HG02610 (cell line): ENCODE measurements around the gene TUBB.
A peak's percentile ranks its signal among the peaks of the same experiment; 100 is the strongest.
"Not testable (repeated sequence)": the region's sequence is repeated elsewhere in the genome, so short reads cannot be mapped to it uniquely, and the experiment has no call there.

Experiments used
- ATAC-seq: cut with Tn5 transposase; IDR thresholded peaks from one replicate; pipeline ENCODE4 v1.9.1; 2021; ENCODE audit warnings: mild to moderate bottlenecking, moderate library complexity; ENCODE audit not compliant: unreplicated experiment

Gene TUBB

DNA sequence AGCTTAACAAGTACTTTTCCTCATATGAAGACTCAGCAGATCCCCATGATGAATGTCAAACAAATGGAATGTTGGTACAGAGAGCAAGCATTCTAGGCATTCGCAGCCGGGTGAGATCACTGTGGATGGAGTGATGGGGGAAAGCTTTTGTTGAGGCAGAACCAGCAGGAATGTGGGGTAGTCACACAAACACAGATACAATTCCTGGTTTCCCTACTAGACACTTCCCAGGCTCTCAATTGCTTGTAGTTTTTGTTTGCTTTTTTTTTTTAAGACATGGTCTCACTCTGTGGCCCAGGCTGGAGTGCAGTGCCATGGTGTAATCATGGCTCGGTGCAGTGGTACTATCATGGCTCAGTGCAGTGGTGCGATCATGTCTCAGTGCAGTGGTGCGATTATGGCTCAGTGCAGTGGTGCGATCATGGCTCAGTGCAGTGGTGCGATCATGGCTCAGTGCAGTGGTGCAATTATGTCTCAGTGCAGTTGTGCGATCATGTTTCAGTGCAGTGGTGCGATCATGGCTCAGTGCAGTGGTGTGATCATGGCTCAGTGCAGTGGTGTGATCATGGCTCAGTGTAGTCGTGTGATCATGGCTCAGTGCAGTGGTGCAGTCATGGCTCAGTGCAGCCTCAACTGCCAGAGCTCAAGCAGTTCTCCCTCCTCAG lies 39.6 kb downstream of the TUBB start:
- ATAC-seq = no peak

- no peak for ATAC-seq
These were observed 40.4 kb downstream of the TUBB start for GRCh38 chr6:30760549-30760948.

DNA sequence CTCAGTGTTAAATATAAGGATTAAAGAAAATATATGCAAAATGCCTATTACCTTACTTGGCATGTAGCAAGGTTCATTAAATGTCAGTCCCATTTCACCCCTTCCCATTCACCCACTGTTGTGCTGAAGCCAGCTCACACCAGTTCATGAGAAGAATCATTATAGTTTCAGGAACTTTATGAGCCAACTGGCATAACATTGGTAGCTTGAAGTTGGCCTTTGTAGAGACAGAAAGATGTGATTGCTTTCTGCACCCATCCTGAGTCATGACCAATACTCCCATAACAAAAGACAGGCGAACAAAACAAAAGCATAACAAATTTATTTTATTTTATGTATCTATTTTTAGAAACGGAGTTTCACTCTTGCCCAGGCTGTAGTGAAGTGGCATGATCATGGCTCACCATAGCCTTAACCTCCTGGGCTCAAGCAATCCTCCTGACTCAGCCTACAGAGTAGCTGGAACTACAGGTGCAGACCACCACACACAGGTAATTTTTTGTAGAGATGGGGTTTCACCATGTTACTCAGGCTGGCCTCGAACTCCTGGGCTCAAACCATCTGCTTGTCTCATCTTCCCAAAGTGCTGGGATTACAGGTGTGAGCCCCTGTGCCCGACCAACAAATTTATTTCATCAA lies 41.8 kb downstream of the TUBB start:
- ATAC-seq = no peak

DNA sequence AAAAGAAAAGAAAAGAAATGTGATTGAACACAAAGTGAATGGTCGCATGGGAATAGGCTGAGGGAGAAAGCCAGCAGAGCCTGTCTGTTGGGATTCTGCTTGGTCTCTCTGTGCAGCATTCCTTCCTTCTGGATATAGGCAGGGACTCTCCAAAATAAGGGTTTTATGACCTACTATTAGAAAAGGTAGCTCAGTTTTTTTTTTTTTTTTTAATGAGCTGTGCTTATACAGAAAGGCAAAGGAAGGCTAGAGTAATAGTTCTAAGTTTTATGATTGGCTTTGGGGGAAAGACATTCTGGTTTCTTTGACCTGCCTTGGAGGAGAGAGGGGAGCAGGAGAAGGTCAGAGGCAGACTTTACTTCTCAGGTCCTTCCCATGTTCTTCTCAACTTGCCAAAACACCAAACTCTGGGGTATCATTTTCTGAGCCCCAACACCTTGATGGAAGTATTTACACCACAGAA lies 43.0 kb downstream of the TUBB start:
- ATAC-seq = no peak

- ATAC-seq = no peak
These were observed 43.7 kb downstream of the TUBB start for GRCh38 chr6:30763618-30764489.

DNA sequence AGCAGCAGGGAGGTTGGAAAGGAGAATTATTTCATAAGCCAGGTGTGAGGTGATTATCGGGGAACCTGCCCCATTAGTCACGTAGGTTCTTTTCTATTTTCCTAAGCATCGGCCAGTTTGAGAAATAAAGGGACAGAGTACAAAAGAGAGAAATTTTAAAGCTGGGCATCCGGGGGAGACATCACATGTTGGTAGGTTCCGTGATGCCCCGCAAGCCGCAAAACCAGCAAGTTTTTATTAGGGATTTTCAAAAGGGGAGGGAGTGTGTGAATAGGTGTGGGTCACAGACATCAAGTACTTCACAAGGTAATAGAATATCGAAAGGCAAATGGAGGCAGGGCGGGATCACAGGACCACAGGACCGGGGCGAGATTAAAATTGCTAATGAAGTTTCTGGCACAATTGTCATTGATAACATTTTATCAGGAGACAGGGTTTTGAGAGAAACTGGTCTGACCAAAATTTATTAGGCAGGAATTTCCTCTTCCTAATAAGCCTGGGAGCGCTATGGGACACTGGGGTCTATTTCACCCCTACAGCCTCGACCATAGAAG lies 44.4 kb downstream of the TUBB start:
- not testable (repeated sequence) for ATAC-seq

- not testable (repeated sequence) for ATAC-seq
These were observed 45.3 kb downstream of the TUBB start for GRCh38 chr6:30765495-30765894.

GRCh38 chr6:30766461-30767157 lies 46.5 kb downstream of the TUBB start:
- no peak for ATAC-seq

- ATAC-seq = peak; percentile 62
These were observed 47.2 kb downstream of the TUBB start for GRCh38 chr6:30767158-30767943.

DNA sequence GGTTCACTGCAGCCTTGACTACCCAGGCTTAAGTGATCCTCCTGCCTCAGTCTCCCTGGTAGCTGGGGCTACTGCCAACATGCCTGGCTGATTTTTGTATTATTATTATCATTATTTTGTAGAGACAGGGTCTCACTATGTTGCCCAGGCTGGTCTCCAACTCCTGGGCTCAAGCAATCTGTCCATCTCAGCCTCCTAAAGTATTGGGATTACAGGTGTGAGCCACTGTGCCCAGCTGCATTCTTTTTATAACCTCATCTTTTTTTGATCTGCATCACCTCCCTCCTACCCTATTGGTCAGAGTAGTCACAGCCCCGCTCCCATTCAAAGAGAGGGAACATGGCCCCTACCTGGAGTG lies 47.8 kb downstream of the TUBB start:
- no peak for ATAC-seq

- ATAC-seq = no peak
These were observed 48.5 kb downstream of the TUBB start for GRCh38 chr6:30768634-30769087.

DNA sequence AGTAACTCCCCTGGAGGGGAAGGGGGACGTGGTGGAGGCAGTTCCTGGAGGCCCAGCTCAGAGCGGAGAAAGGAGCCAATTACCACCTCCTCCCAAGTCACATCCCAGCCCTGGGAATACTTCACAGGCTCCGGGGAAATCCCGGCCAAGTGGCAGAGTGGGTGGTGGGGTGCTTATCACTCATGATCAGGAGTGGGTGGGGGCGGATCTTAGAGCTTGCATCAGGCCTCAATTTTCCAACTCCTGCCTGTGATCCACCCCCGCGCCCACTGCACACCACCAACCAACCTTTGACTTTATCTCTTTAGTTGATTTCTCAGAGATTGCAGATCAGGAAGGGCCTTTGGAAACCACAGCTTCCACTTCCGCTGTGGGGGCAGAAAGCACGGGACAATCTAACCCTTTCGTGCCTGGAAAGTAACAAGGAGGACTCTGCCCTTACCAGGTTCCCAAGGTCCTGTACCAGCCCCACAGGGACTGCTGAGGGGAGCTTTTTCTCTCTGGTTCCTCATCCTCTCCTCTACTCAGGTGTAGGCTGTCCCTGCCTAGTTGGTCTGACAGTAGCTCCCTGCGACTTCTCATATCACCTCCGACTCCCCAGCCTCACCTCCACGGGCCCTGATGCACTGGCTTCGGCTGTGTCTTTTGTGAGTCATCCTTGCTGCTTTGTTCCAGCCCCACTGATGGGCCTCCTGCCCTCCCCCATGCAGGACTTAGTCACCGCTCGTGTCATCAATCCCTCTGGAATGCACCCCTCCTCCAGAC lies 49.1 kb downstream of the TUBB start:
- ATAC-seq = no peak

DNA sequence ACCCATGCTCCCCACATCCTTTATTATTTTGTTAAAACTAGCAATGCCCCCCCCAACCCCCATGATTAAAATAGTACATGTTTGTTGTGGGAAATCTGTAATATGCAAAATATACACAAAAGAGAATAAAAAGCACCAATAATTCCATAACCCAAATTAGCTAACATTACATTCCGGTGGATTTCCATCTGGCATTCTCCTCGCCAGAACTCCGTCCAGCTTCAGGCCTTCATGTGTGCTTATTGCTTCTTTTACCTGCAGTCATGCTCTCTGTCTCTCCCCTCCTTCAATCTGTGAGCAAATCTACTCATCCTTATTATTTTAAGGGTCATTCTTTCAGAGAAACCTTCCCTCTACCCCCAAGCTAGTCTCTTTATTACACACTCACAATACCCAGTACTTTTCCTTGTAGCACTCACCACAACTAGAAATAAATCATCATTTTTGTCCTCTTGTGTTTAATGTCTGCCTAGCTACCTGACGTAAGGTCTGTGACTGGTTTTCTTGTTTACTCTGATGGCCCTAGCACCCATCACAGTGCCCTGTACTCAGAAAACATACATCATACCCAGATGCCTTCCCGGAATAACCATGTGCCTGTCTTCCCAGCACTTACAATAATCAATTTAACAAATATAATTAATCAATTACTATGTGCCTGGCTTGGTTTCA lies 49.8 kb downstream of the TUBB start:
- no peak for ATAC-seq

GRCh38 chr6:30770592-30770991 lies 50.4 kb downstream of the TUBB start:
- no peak for ATAC-seq

GRCh38 chr6:30774701-30775100 lies 54.5 kb downstream of the TUBB start:
- ATAC-seq = no peak
